ENCODE data around the gene POLR2E. TPM values are rescaled to one million over a fixed set of nuclear protein-coding genes. Genes with fewer than 3 reads are reported as not detected.

Gene POLR2E
- total RNA-seq, 2 donors from 2014 or later = 63.8 to 81.4 TPM

GRCh38 chr19:1070931-1071791 lies 24.0 kb downstream of the POLR2E start:
- H3K4me3 Mint-ChIP-seq = peak overlapping the region; percentile 94
- peaks cover 39% of the 10 kb centered on the region for H3K4me1 Mint-ChIP-seq
- H3K9me3 ChIP-seq (ENCODE audit: control insufficient read depth, low read length, poor library complexity, severe bottlenecking) = no peaks in the 10 kb centered on the region
- ATAC-seq (no peak), DNase-seq (no peak)
- H3K36me3 Mint-ChIP-seq (ENCODE audit: low read depth) = peaks cover 17% of the 10 kb centered on the region
- H3K27me3 Mint-ChIP-seq = no peaks in the 10 kb centered on the region
- peak overlapping the region; percentile 96 for H3K27ac Mint-ChIP-seq

GRCh38 chr19:1070576-1070930 lies 24.6 kb downstream of the POLR2E start:
- no peaks in the 10 kb centered on the region for H3K27me3 Mint-ChIP-seq
- peaks cover 37% of the 10 kb centered on the region for H3K4me1 Mint-ChIP-seq
- DNase-seq (no peak), ATAC-seq (no peak)
- H3K36me3 Mint-ChIP-seq (ENCODE audit: low read depth) = peaks cover 17% of the 10 kb centered on the region
- H3K4me3 Mint-ChIP-seq = peak overlapping the region; percentile 94
- H3K9me3 ChIP-seq (ENCODE audit: control insufficient read depth, low read length, poor library complexity, severe bottlenecking) = no peaks in the 10 kb centered on the region
- peak overlapping the region; percentile 97 for H3K27ac Mint-ChIP-seq

- no peaks in the 10 kb centered on the region for H3K27me3 Mint-ChIP-seq
- H3K4me3 Mint-ChIP-seq = peak overlapping the region; percentile 94
- peak overlapping the region; percentile 97 for H3K27ac Mint-ChIP-seq
- peaks cover 44% of the 10 kb centered on the region for H3K4me1 Mint-ChIP-seq
- H3K9me3 ChIP-seq (ENCODE audit: control insufficient read depth, low read length, poor library complexity, severe bottlenecking) = no peaks in the 10 kb centered on the region
- peak; percentile 49 to 67 (median 52) for DNase-seq
- ATAC-seq = peak; percentile 40
- H3K36me3 Mint-ChIP-seq (ENCODE audit: low read depth) = peaks cover 17% of the 10 kb centered on the region
Observed at GRCh38 chr19:1069009-1069779, 26.0 kb downstream of the POLR2E start.

- H3K36me3 Mint-ChIP-seq (ENCODE audit: low read depth) = peaks cover 17% of the 10 kb centered on the region
- peak; percentile 37 to 59 (median 43) for DNase-seq
- H3K27me3 Mint-ChIP-seq = no peaks in the 10 kb centered on the region
- no peaks in the 10 kb centered on the region for H3K9me3 ChIP-seq (ENCODE audit: control insufficient read depth, low read length, poor library complexity, severe bottlenecking)
- H3K4me3 Mint-ChIP-seq = peak overlapping the region; percentile 94
- H3K27ac Mint-ChIP-seq = peak overlapping the region; percentile 97
- peak; percentile 14 for ATAC-seq
- H3K4me1 Mint-ChIP-seq = peaks cover 45% of the 10 kb centered on the region
Observed at GRCh38 chr19:1068009-1069001, 26.9 kb downstream of the POLR2E start.

GRCh38 chr19:1067341-1067957 lies 27.7 kb downstream of the POLR2E start:
- ATAC-seq = peak; percentile 71
- H3K27me3 Mint-ChIP-seq = no peaks in the 10 kb centered on the region
- H3K27ac Mint-ChIP-seq = peak overlapping the region; percentile 97
- peaks cover 14% of the 10 kb centered on the region for H3K36me3 Mint-ChIP-seq (ENCODE audit: low read depth)
- peak; percentile 69 to 77 (median 76) for DNase-seq
- peak overlapping the region; percentile 94 for H3K4me3 Mint-ChIP-seq
- H3K9me3 ChIP-seq (ENCODE audit: control insufficient read depth, low read length, poor library complexity, severe bottlenecking) = no peaks in the 10 kb centered on the region
- H3K4me1 Mint-ChIP-seq = peaks cover 42% of the 10 kb centered on the region

- peak within 1 kb of the TSS; percentile 94 for H3K4me3 Mint-ChIP-seq
- peaks cover 39% of the 10 kb centered on the region for H3K4me1 Mint-ChIP-seq
Observed at GRCh38 chr19:1066748-1067340, 28.3 kb downstream of the POLR2E start, which contains the start of gene ARHGAP45. Gene ARHGAP45, plus strand, starts transcription at chr19:1067167. Its CDS starts 239 bp downstream, at chr19:1067406.

GRCh38 chr19:1066251-1066747 lies 28.9 kb downstream of the POLR2E start:
- ATAC-seq (no peak), DNase-seq (peak in 1 of 3 donors; percentile 7)
- H3K4me1 Mint-ChIP-seq = peaks cover 37% of the 10 kb centered on the region
- peak overlapping the region; percentile 97 for H3K27ac Mint-ChIP-seq
- H3K4me3 Mint-ChIP-seq = peak overlapping the region; percentile 94
- H3K9me3 ChIP-seq (ENCODE audit: control insufficient read depth, low read length, poor library complexity, severe bottlenecking) = no peaks in the 10 kb centered on the region
- no peaks in the 10 kb centered on the region for H3K27me3 Mint-ChIP-seq
- H3K36me3 Mint-ChIP-seq (ENCODE audit: low read depth) = peaks cover 10% of the 10 kb centered on the region

More at GRCh38 chr19:1066748-1067340, 28.3 kb downstream of the POLR2E start, which contains the start of gene ARHGAP45:
- peak; percentile 62 for ATAC-seq
- peak; percentile 72 to 83 (median 81) for DNase-seq
- Mint-ChIP-seq H3K36me3 (ENCODE audit: low read depth) (peaks cover 12% of the 10 kb centered on the region), H3K27me3 (no peaks in the 10 kb centered on the region), H3K27ac (peak within 1 kb of the TSS; percentile 97)
- no peaks in the 10 kb centered on the region for H3K9me3 ChIP-seq (ENCODE audit: control insufficient read depth, low read length, poor library complexity, severe bottlenecking)

GRCh38 chr19:1065606-1066109 lies 29.5 kb downstream of the POLR2E start:
- Mint-ChIP-seq H3K27ac (peak overlapping the region; percentile 97), H3K36me3 (ENCODE audit: low read depth) (peaks cover 10% of the 10 kb centered on the region), H3K27me3 (no peaks in the 10 kb centered on the region), H3K4me3 (peak overlapping the region; percentile 94), H3K4me1 (peaks cover 37% of the 10 kb centered on the region)
- DNase-seq (peak in 1 of 3 donors; percentile 7), ATAC-seq (no peak)
- no peaks in the 10 kb centered on the region for H3K9me3 ChIP-seq (ENCODE audit: control insufficient read depth, low read length, poor library complexity, severe bottlenecking)

- H3K27me3 Mint-ChIP-seq = no peaks in the 10 kb centered on the region
- peaks cover 10% of the 10 kb centered on the region for H3K36me3 Mint-ChIP-seq (ENCODE audit: low read depth)
- no peaks in the 10 kb centered on the region for H3K9me3 ChIP-seq (ENCODE audit: control insufficient read depth, low read length, poor library complexity, severe bottlenecking)
- peak overlapping the region; percentile 97 for H3K27ac Mint-ChIP-seq
- ATAC-seq (peak; percentile 37), DNase-seq (peak; percentile 57 to 74 (median 60))
- H3K4me1 Mint-ChIP-seq = peaks cover 37% of the 10 kb centered on the region
- H3K4me3 Mint-ChIP-seq = peak overlapping the region; percentile 94
Observed at GRCh38 chr19:1064661-1065605, 30.2 kb downstream of the POLR2E start.

GRCh38 chr19:1063909-1064660 lies 31.1 kb downstream of the POLR2E start:
- Mint-ChIP-seq H3K36me3 (ENCODE audit: low read depth) (peaks cover 6% of the 10 kb centered on the region), H3K4me1 (peaks cover 33% of the 10 kb centered on the region), H3K27ac (peak overlapping the region; percentile 97), H3K27me3 (no peaks in the 10 kb centered on the region), H3K4me3 (no peak overlapping the region)
- ATAC-seq (no peak), DNase-seq (peak in 1 of 3 donors; percentile 10)
- no peaks in the 10 kb centered on the region for H3K9me3 ChIP-seq (ENCODE audit: control insufficient read depth, low read length, poor library complexity, severe bottlenecking)
